Tibial nerve (tissue), 3 donors: ENCODE measurements around the gene FATE1.

ENCODE experiments used
- CTCF ChIP-seq, 5 experiments: fragments of 200-600 bp in 3 of 5; fragments of 450-650 bp in 2 of 5; sonication (generic) in 3 of 5; IDR thresholded peaks; one replicate each; pipeline ENCODE4 v1.5.1; 2016 to 2019; ENCODE audit warnings: antibody characterized with exemption in 5 of 5, mild to moderate bottlenecking in 3 of 5, moderate library complexity in 2 of 5
- POLR2A ChIP-seq, 2 donors: fragments of 450-650 bp; IDR thresholded peaks; one replicate each; pipeline ENCODE4 v1.6.1; 2017; ENCODE audit warnings: antibody characterized with exemption in 2 of 2, mild to moderate bottlenecking in 2 of 2, moderate library complexity in 2 of 2

GRCh38 chrX:151680805-151681204 lies 35.0 kb upstream of the FATE1 start:
- no peak for TF ChIP-seq POLR2A (IDR thresholded peaks at IDR 0.05)
- TF ChIP-seq CTCF (IDR thresholded peaks at IDR 0.05): peak; percentile 10 to 53 (median 40)
